KBM-7 (cell line): Measurements from ENCODE around the gene CD28.
"Not testable (repeated sequence)": the region's sequence is repeated elsewhere in the genome, so short reads cannot be mapped to it uniquely, and the experiment has no call there.

ENCODE experiments used
- DNase-seq: peaks from one replicate; pipeline ENCODE4 v3.0.0-alpha.2; 2015
- in situ Hi-C: fragments of 300-500 bp; cut with MboI; formaldehyde crosslinking; loops from 2 replicates; pipeline ENCODE4 v1.14.3; 2020; ENCODE audit warnings: low sequenced_read_pairs, low pct_unique_long_range_greater_than_20kb, mixed read lengths

Gene CD28

GRCh38 chr2:203774760-203775159 is 68.3 kb downstream of the CD28 start:
- in situ Hi-C loops: no loop called here
- DNase-seq: no peak

- DNase-seq: no peak
- in situ Hi-C loops: no loop called here
Observed at GRCh38 chr2:203775684-203776083, 69.2 kb downstream of the CD28 start.

GRCh38 chr2:203777030-203777429 is 70.6 kb downstream of the CD28 start:
- in situ Hi-C loops: no loop called here
- DNase-seq: no peak

GRCh38 chr2:203779477-203780073 is 73.1 kb downstream of the CD28 start:
- in situ Hi-C loops, DNase-seq: not testable (repeated sequence)

- DNase-seq: no peak
- in situ Hi-C loops: no loop called here
Observed at GRCh38 chr2:203780231-203780630, 73.8 kb downstream of the CD28 start.

- DNase-seq: no peak
- in situ Hi-C loops: no loop called here
Observed at GRCh38 chr2:203781151-203781550, 74.7 kb downstream of the CD28 start.

- in situ Hi-C loops: no loop called here
- DNase-seq: peak; percentile 31
Observed at GRCh38 chr2:203782262-203782976, 76.0 kb downstream of the CD28 start.

- no peak for DNase-seq
Observed at GRCh38 chr2:203783496-203784203, 77.2 kb downstream of the CD28 start.

GRCh38 chr2:203784710-203785270 is 78.4 kb downstream of the CD28 start:
- in situ Hi-C loops, DNase-seq: not testable (repeated sequence)

More at GRCh38 chr2:203783496-203784203, 77.2 kb downstream of the CD28 start:
- in situ Hi-C loops: no loop called here

GRCh38 chr2:203785391-203786110 is 79.1 kb downstream of the CD28 start:
- DNase-seq, in situ Hi-C loops: not testable (repeated sequence)

- in situ Hi-C loops: no loop called here
- no peak for DNase-seq
Observed at GRCh38 chr2:203786549-203787351, 80.3 kb downstream of the CD28 start.

- no peak for DNase-seq
- in situ Hi-C loops: no loop called here
Observed at GRCh38 chr2:203787979-203788378, 81.5 kb downstream of the CD28 start.
